Measurements from ENCODE around the gene ATOX1. TPM values are rescaled to one million over a fixed set of nuclear protein-coding genes. Genes with fewer than 3 reads are reported as not detected.

Gene ATOX1
- total and polyA plus RNA-seq, 9 of the 15 experiments (the other 6 are each of a cell fraction or from before 2014, with no cell fraction given) = 59.2 to 318 (median 86.2) TPM

- peaks cover 42% of the 10 kb centered on the region; the same call in 2 of the 3 replicates for H3K36me3 ChIP-seq (ENCODE audit: control insufficient read depth, insufficient read depth, low read length)
- FAIRE-seq (no peak), ATAC-seq (no peak), DNase-seq (ENCODE audit: extremely low read depth in 1 of 4, low spot score in 3 of 4) (no peak)
- intact Hi-C loops (cut with micrococcal nuclease) = loop anchor here (1.0 to 5.0 kb wide), 3 partner anchors 28 to 296 kb away; partner anchors contain the start of genes G3BP1 and SLC36A1
- H4K20me1 ChIP-seq (replicated peaks; ENCODE audit: control insufficient read depth, insufficient read depth, low read length) = 0 out of 2 replicates have a peak, but pooled peaks cover 3% of the 10 kb centered on the region
- H3K9me1 ChIP-seq (ENCODE audit: control insufficient read depth, insufficient read depth, low read length) = no peaks in the 10 kb centered on the region
- no peak overlapping the region for H3K4me2 ChIP-seq (ENCODE audit: insufficient read depth, low read length)
- CTCF ChIA-PET (ENCODE audit: low intra/inter-chr PET ratio) = interaction anchor here (0.7 to 4.8 kb wide), 2 partner anchors 83 to 295 kb away, joined by 3 to 53 read pairs; no protein-coding TSS in a partner anchor
- H3K27ac ChIP-seq (ENCODE audit: extremely low read depth, low read depth, low read length) = no peak overlapping the region
- H3K9ac ChIP-seq (ENCODE audit: insufficient read depth in 1 of 2, low read depth in 2 of 2, low read length in 2 of 2) = no peak overlapping the region
- H3K79me2 ChIP-seq (ENCODE audit: control insufficient read depth, insufficient read depth, low read length) = no peaks in the 10 kb centered on the region
- in situ Hi-C loops (cut with MboI) = loop anchor here (5.0 kb wide), 1 partner anchor 81 kb away; no protein-coding TSS in a partner anchor
- no peak overlapping the region for H2AFZ ChIP-seq (ENCODE audit: low read depth, low read length)
- POLR2A ChIA-PET = no interaction called here
- BruUV-seq (replicated peaks) = no TSS peak
- TF ChIP-seq ZNF766 (CRISPR knock-in tag; conservative IDR thresholded peaks at IDR 0.05) (no peak), ZBTB7A (IDR thresholded peaks at IDR 0.05; ENCODE audit: borderline replicate concordance, control insufficient read depth, low read depth, low read length) (no peak), MXD1 (CRISPR knock-in tag; IDR thresholded peaks at IDR 0.05; ENCODE audit: borderline replicate concordance, poor library complexity, severe bottlenecking) (no peak), ZNF507 (tag; conservative IDR thresholded peaks at IDR 0.05) (no peak), THRAP3 (IDR thresholded peaks at IDR 0.05; ENCODE audit: borderline replicate concordance) (no peak), ZBTB5 (IDR thresholded peaks at IDR 0.05) (no peak), ZNF445 (CRISPR knock-in tag; IDR thresholded peaks at IDR 0.05; ENCODE audit: low read depth) (no peak), SMARCE1 (IDR thresholded peaks at IDR 0.05) (no peak), CHCHD3 (CRISPR knock-in tag; IDR thresholded peaks at IDR 0.05) (no peak), FOXA1 (IDR thresholded peaks at IDR 0.05; ENCODE audit: borderline replicate concordance) (no peak), NCOR1 (IDR thresholded peaks at IDR 0.05) (no peak), PCBP2 (IDR thresholded peaks at IDR 0.05; ENCODE audit: low read depth, low read length, poor library complexity, severe bottlenecking) (no peak)
- no peaks in the 10 kb centered on the region for H3K9me3 ChIP-seq (replicated peaks; ENCODE audit: control insufficient read depth, insufficient read depth, low read depth, low read length)
- peaks cover 0 to 6% of the 10 kb centered on the region in 2 experiments; a peak in 3 of 5 replicates for H3K4me1 ChIP-seq (replicated peaks in 1 of 2; ENCODE audit: control insufficient read depth in 2 of 2, insufficient read depth in 2 of 2, low read length in 2 of 2)
- WGBS (ENCODE audit: insufficient coverage, low coverage, missing lambda C conversion rate) = 83% methylated on average over 1 of the region's 1 CpG
- H3K4me3 ChIP-seq = no peak overlapping the region
- no peaks in the 10 kb centered on the region for H3K27me3 ChIP-seq (ENCODE audit: control insufficient read depth in 2 of 2, insufficient read depth in 2 of 2, low read length in 2 of 2)
Observed at GRCh38 chr5:151743530-151743929, 14.9 kb downstream of the ATOX1 start.
